ENCODE results near the gene ACE2. TPM values are rescaled to one million over a fixed set of nuclear protein-coding genes. Genes with fewer than 3 reads are reported as not detected.
A peak's percentile ranks its signal among the peaks of the same experiment; 100 is the strongest.

ACE2 gene
- total RNA-seq, 1 experiment from 2014 or later: not detected

DNA sequence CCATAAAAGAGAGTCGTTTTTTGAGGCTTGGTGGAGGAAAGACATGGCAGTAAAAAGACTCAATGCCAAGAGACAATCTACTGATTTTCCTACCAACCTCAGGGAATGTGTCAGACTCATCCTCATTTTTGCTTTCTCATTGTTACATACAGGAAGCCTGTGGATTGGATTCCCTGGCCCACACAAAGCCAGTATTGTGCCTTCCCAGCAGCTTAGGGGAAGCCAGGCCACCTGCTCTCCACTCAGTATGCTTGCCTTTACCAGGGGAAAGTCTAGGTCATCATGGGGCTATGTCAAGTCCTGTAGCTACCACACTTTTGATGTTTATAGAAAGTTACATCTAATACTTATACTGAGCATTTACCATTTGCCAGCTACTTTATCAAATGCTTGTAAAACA, 89.2 kb downstream of the ACE2 start:
- ChIA-PET POLR2A (no interaction called here), CTCF (no interaction called here)
- TF ChIP-seq, protein P1, sequence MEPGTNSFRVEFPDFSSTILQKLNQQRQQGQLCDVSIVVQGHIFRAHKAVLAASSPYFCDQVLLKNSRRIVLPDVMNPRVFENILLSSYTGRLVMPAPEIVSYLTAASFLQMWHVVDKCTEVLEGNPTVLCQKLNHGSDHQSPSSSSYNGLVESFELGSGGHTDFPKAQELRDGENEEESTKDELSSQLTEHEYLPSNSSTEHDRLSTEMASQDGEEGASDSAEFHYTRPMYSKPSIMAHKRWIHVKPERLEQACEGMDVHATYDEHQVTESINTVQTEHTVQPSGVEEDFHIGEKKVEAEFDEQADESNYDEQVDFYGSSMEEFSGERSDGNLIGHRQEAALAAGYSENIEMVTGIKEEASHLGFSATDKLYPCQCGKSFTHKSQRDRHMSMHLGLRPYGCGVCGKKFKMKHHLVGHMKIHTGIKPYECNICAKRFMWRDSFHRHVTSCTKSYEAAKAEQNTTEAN (CRISPR knock-in tag; IDR thresholded peaks at IDR 0.05): no peak
- TF ChIP-seq, protein P2, sequence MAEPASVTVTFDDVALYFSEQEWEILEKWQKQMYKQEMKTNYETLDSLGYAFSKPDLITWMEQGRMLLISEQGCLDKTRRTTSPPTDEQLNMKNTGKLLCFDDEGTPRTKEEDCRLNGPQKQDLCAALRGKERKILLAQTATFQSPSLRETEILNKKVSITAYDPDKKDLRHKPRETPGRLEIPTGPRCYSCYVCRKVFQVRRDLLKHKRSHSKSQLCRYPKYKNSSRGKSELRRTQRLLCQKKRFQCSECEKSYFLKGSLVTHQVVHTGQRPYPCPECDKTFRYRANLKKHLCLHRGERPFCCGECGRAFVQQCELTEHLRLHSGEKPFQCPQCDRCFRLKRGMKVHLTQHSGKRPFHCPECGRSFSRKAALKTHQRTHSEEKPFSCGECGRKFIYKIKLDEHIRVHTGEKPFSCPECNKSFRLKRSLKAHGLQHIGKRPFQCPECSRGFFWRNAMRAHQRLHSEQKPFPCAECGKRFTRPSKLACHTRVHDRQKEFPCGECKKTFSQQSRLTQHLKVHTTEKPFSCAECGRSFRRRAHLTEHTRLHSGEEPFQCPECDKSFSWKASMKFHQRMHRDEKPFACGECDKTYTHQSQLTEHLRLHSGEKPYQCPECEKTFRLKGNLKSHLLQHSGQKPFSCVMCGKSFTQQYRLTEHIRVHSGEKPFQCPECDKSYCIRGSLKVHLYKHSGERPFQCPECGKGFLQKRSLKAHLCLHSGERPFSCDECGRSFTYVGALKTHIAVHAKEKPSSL (CRISPR knock-in tag; conservative IDR thresholded peaks at IDR 0.05): no peak
- TF ChIP-seq TEAD1 (CRISPR knock-in tag; IDR thresholded peaks at IDR 0.05) (no peak), GRHL2 (CRISPR knock-in tag; IDR thresholded peaks at IDR 0.05; ENCODE audit: insufficient replicate concordance, severe bottlenecking) (no peak), NR1H2 (CRISPR knock-in tag; IDR thresholded peaks at IDR 0.05) (no peak), SP1 (CRISPR knock-in tag; conservative IDR thresholded peaks at IDR 0.05) (no peak), EMX1 (CRISPR knock-in tag; IDR thresholded peaks at IDR 0.05) (no peak), MYBL2 (CRISPR knock-in tag; IDR thresholded peaks at IDR 0.05) (no peak), RELA (CRISPR knock-in tag; IDR thresholded peaks at IDR 0.05; ENCODE audit: borderline replicate concordance) (no peak)
- TF ChIP-seq, protein P3, sequence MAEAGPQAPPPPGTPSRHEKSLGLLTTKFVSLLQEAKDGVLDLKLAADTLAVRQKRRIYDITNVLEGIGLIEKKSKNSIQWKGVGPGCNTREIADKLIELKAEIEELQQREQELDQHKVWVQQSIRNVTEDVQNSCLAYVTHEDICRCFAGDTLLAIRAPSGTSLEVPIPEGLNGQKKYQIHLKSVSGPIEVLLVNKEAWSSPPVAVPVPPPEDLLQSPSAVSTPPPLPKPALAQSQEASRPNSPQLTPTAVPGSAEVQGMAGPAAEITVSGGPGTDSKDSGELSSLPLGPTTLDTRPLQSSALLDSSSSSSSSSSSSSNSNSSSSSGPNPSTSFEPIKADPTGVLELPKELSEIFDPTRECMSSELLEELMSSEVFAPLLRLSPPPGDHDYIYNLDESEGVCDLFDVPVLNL (CRISPR knock-in tag; IDR thresholded peaks at IDR 0.05; ENCODE audit: borderline replicate concordance, low read depth): no peak
- Mint-ChIP-seq H3K9me3 (no peaks in the 10 kb centered on the region), H3K4me1 (0 out of 2 replicates have a peak, but pooled peaks cover 2% of the 10 kb centered on the region), H3K27me3 (ENCODE audit: low read depth) (no peaks in the 10 kb centered on the region), H3K4me3 (no peak overlapping the region), H3K36me3 (no peaks in the 10 kb centered on the region), H3K27ac (no peak overlapping the region)
- DNase-seq (ENCODE audit: low spot score) (no peak), ATAC-seq (peak; percentile 51; the same call in 1 of the 2 replicates)

Other genes starting within 250 kb of the ACE2 start
- gene VEGFD, start 216.5 kb downstream of the ACE2 start, total RNA-seq (2021): 0.16 TPM in 1 of 3 replicates, not detected in the others
- gene PIR, start 107.6 kb downstream of the ACE2 start, total RNA-seq (2021): 17.1 to 21.0 TPM (median 19.9 TPM) in 3 replicates
- not detected in 3 replicates for gene BMX, start 100.2 kb downstream of the ACE2 start, total RNA-seq (2021)
- gene CLTRN, start 63.8 kb upstream of the ACE2 start, total RNA-seq (2021): 1.4 to 2.2 TPM (median 2.2 TPM) in 3 replicates
- gene CA5B, start 137.3 kb upstream of the ACE2 start, total RNA-seq (2021): 7.3 to 9.0 TPM (median 7.9 TPM) in 3 replicates
- 7.0 to 8.9 TPM (median 8.6 TPM) in 3 replicates for gene ZRSR2, start 189.5 kb upstream of the ACE2 start, total RNA-seq (2021)